HepG2 (cell line): ENCODE data around the gene TULP3. TPM values are rescaled to one million over a fixed set of nuclear protein-coding genes. Genes with fewer than 3 reads are reported as not detected.

ENCODE experiments used
- ARNTL ChIP-seq: sonication (generic); formaldehyde crosslinking; IDR thresholded peaks from 2 replicates; pipeline ENCODE4 v1.4.0; 2020; ENCODE audit warnings: mild to moderate bottlenecking, missing genetic modification reagents
- CAMTA2 ChIP-seq: sonication (generic); formaldehyde crosslinking; IDR thresholded peaks from 2 replicates; pipeline ENCODE4 v1.4.0; 2020; ENCODE audit warnings: mild to moderate bottlenecking, missing genetic modification reagents, borderline replicate concordance
- CC2D1A ChIP-seq: sonication (generic); formaldehyde crosslinking; IDR thresholded peaks from 2 replicates; pipeline ENCODE4 v1.8.1; 2023; ENCODE audit warnings: mild to moderate bottlenecking, missing genetic modification reagents
- ERF ChIP-seq: IDR thresholded peaks from 2 replicates; pipeline ENCODE4 v1.6.1; 2018; ENCODE audit warnings: missing biosample characterization, missing genetic modification reagents
- FOXA1 ChIP-seq, 2 experiments: fragments of 450-650 bp in 1 of 2; sonication (generic) in 1 of 2; formaldehyde crosslinking in 1 of 2; IDR thresholded peaks; 2 replicates each; pipeline versions ENCODE4 v1.4.0 to v1.6.1; 2016 to 2020; ENCODE audit warnings: missing genetic modification reagents in 1 of 2
- GABPB1 ChIP-seq: IDR thresholded peaks from 2 replicates; pipeline ENCODE4 v1.6.1; 2016; ENCODE audit warnings: mild to moderate bottlenecking, missing genetic modification reagents, moderate library complexity, missing compliant biosample characterization
- JARID2 ChIP-seq: sonication (generic); formaldehyde crosslinking; IDR thresholded peaks from 2 replicates; pipeline ENCODE4 v1.8.1; 2023; ENCODE audit warnings: missing genetic modification reagents, inconsistent platforms; ENCODE audit not compliant: insufficient replicate concordance
- PRPF4 ChIP-seq: fragments of 200-400 bp; formaldehyde crosslinking; IDR thresholded peaks from 2 replicates; pipeline ENCODE4 v1.6.1; 2016; ENCODE audit warnings: low read length, low read depth; ENCODE audit not compliant: poor library complexity, severe bottlenecking
- RARG ChIP-seq: sonication (generic); formaldehyde crosslinking; IDR thresholded peaks from 2 replicates; pipeline ENCODE4 v1.4.0; 2020; ENCODE audit warnings: low read depth, mild to moderate bottlenecking, missing genetic modification reagents
- RCOR2 ChIP-seq: IDR thresholded peaks from 2 replicates; pipeline ENCODE4 v1.6.1; 2016; ENCODE audit warnings: missing biosample characterization, missing genetic modification reagents
- RXRA ChIP-seq: sonication (generic); formaldehyde crosslinking; IDR thresholded peaks from 2 replicates; pipeline ENCODE4 v1.5.1; 2020; ENCODE audit warnings: missing genetic modification reagents
- YY1 ChIP-seq: IDR thresholded peaks from 2 replicates; pipeline ENCODE4 v1.6.1; 2011; ENCODE audit warnings: low read length, low read depth, moderate library complexity, mild to moderate bottlenecking; ENCODE audit not compliant: insufficient read depth, insufficient replicate concordance
- ZBTB1 ChIP-seq: sonication (generic); formaldehyde crosslinking; IDR thresholded peaks from 2 replicates; pipeline ENCODE4 v1.4.0; 2020; ENCODE audit warnings: missing genetic modification reagents, borderline replicate concordance
- ZFP37 ChIP-seq: sonication (generic); formaldehyde crosslinking; IDR thresholded peaks from 2 replicates; pipeline ENCODE4 v1.4.0; 2020; ENCODE audit warnings: missing genetic modification reagents, borderline replicate concordance
- ZNF530 ChIP-seq: sonication (generic); formaldehyde crosslinking; IDR thresholded peaks from 2 replicates; pipeline ENCODE4 v1.5.0; 2020; ENCODE audit warnings: low read depth, mild to moderate bottlenecking, missing genetic modification reagents
- ZNF780A ChIP-seq: sonication (generic); formaldehyde crosslinking; IDR thresholded peaks from 2 replicates; pipeline ENCODE4 v1.8.0; 2022; ENCODE audit warnings: mild to moderate bottlenecking, missing genetic modification reagents, moderate library complexity
- ZSCAN29 ChIP-seq: sonication (generic); formaldehyde crosslinking; conservative IDR thresholded peaks from 2 replicates; pipeline ENCODE4 v1.4.0; 2020; ENCODE audit warnings: mild to moderate bottlenecking, missing genetic modification reagents
- ZSCAN30 ChIP-seq: sonication (generic); formaldehyde crosslinking; IDR thresholded peaks from 2 replicates; pipeline ENCODE4 v1.5.0; 2020; ENCODE audit warnings: mild to moderate bottlenecking, missing genetic modification reagents
- polyA plus RNA-seq, 8 experiments: library from polyadenylated mRNA; depleted of rRNA in 3 of 8; stranded (reverse) in 7 of 8; unstranded in 1 of 8; fragments of >200 nt; fragmentation: Illumina TruSeq in 4 of 8; extraction: Trizol in 4 of 8; gene quantifications; 2 replicates each; pipeline versions ENCODE4 v1.2.1 to v1.2.3, GENCODE V29; 2011 to 2016; ENCODE audit warnings: low read depth in 4 of 8, missing spikeins in 1 of 8, mixed read lengths in 1 of 8; ENCODE audit not compliant: insufficient read depth in 1 of 8
- total RNA-seq, 5 experiments: library from RNA; depleted of rRNA; stranded (reverse); fragments of >200 nt; fragmentation: Illumina TruSeq; extraction: Trizol; gene quantifications; 2 replicates each; pipeline ENCODE4 v1.2.3, GENCODE V29; 2016; ENCODE audit warnings: low read depth in 1 of 5
- TF ChIP-seq, protein P1 (sequence below), 2 experiments: IDR thresholded peaks; 2 replicates each; pipeline ENCODE4 v1.6.1; 2011 to 2012; ENCODE audit warnings: low read length in 2 of 2, borderline replicate concordance in 1 of 2, low read depth in 1 of 2, mild to moderate bottlenecking in 1 of 2, moderate library complexity in 1 of 2
- TF ChIP-seq, protein P2 (sequence below): sonication (generic); formaldehyde crosslinking; IDR thresholded peaks from 2 replicates; pipeline ENCODE4 v1.4.0; 2020; ENCODE audit warnings: mild to moderate bottlenecking, low read depth, missing genetic modification reagents
- TF ChIP-seq, protein P3 (sequence below): sonication (generic); formaldehyde crosslinking; IDR thresholded peaks from 2 replicates; pipeline ENCODE4 v1.4.0; 2020; ENCODE audit warnings: missing genetic modification reagents
- TF ChIP-seq, protein P4 (sequence below): sonication (generic); formaldehyde crosslinking; IDR thresholded peaks from 2 replicates; pipeline ENCODE4 v1.4.0; 2020; ENCODE audit warnings: mild to moderate bottlenecking, missing genetic modification reagents
- TF ChIP-seq, protein P5 (sequence below): IDR thresholded peaks from 2 replicates; pipeline ENCODE4 v1.6.1; 2016; ENCODE audit warnings: mild to moderate bottlenecking, missing biosample characterization, missing genetic modification reagents

TULP3 gene
- total and polyA plus RNA-seq, 2 of the 13 experiments (the other 11 are each of a cell fraction or from before 2014, with no cell fraction given), result 11.2 to 13.2 TPM

DNA sequence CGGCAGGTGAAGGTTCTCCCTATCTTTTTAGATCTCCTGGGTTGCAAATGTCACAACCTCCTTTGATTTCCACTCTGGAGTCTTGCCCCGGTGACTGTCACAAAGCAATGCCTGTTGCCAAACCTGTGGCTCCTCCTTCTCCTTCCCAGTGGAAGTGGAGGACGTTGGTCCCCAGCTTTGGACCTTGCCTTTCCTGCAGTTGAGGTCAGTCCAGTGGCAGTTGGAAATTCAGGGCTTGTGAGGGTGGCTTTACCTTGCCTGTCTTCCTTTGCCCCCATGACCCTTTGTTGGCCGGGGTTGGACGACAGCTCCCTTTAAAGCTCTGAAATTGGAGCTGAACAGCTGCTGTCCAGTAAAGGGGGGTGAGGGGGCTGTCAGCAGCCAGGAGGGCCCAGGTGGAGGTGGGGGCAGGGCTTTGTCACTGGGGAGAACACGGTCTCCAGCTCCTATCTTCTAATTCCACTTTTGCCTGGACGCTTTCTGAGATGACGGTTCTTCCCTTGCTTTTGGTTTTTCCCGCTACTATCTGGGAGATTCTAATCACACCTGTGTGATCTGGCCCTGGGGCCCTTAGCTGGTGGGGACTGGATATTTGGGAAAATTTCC lies 72.6 kb downstream of the TULP3 start (continued):
- TF ChIP-seq, protein P1, sequence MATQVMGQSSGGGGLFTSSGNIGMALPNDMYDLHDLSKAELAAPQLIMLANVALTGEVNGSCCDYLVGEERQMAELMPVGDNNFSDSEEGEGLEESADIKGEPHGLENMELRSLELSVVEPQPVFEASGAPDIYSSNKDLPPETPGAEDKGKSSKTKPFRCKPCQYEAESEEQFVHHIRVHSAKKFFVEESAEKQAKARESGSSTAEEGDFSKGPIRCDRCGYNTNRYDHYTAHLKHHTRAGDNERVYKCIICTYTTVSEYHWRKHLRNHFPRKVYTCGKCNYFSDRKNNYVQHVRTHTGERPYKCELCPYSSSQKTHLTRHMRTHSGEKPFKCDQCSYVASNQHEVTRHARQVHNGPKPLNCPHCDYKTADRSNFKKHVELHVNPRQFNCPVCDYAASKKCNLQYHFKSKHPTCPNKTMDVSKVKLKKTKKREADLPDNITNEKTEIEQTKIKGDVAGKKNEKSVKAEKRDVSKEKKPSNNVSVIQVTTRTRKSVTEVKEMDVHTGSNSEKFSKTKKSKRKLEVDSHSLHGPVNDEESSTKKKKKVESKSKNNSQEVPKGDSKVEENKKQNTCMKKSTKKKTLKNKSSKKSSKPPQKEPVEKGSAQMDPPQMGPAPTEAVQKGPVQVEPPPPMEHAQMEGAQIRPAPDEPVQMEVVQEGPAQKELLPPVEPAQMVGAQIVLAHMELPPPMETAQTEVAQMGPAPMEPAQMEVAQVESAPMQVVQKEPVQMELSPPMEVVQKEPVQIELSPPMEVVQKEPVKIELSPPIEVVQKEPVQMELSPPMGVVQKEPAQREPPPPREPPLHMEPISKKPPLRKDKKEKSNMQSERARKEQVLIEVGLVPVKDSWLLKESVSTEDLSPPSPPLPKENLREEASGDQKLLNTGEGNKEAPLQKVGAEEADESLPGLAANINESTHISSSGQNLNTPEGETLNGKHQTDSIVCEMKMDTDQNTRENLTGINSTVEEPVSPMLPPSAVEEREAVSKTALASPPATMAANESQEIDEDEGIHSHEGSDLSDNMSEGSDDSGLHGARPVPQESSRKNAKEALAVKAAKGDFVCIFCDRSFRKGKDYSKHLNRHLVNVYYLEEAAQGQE (IDR thresholded peaks at IDR 0.05; ENCODE audit: borderline replicate concordance in 1 of 2, low read depth in 1 of 2, low read length in 2 of 2), result no peak
- TF ChIP-seq, protein P2, sequence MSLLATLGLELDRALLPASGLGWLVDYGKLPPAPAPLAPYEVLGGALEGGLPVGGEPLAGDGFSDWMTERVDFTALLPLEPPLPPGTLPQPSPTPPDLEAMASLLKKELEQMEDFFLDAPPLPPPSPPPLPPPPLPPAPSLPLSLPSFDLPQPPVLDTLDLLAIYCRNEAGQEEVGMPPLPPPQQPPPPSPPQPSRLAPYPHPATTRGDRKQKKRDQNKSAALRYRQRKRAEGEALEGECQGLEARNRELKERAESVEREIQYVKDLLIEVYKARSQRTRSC (CRISPR knock-in tag), result no peak
- no peak for TF ChIP-seq ZSCAN30
- no peak for TF ChIP-seq RCOR2 (CRISPR knock-in tag)
- no peak for TF ChIP-seq PRPF4
- TF ChIP-seq, protein P3, sequence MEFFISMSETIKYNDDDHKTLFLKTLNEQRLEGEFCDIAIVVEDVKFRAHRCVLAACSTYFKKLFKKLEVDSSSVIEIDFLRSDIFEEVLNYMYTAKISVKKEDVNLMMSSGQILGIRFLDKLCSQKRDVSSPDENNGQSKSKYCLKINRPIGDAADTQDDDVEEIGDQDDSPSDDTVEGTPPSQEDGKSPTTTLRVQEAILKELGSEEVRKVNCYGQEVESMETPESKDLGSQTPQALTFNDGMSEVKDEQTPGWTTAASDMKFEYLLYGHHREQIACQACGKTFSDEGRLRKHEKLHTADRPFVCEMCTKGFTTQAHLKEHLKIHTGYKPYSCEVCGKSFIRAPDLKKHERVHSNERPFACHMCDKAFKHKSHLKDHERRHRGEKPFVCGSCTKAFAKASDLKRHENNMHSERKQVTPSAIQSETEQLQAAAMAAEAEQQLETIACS, result no peak
- peak; percentile 90 for TF ChIP-seq RXRA (CRISPR knock-in tag)
- TF ChIP-seq FOXA1 (IDR thresholded peaks at IDR 0.05), result no peak
- TF ChIP-seq FOXA1 (CRISPR knock-in tag; IDR thresholded peaks at IDR 0.05), result peak; percentile 20; the same call in 1 of the 2 replicates
- TF ChIP-seq ARNTL (CRISPR knock-in tag), result no peak; the same call in 1 of the 2 replicates
- no peak; the same call in 1 of the 2 replicates for TF ChIP-seq GABPB1 (CRISPR knock-in tag)
- TF ChIP-seq, protein P4, sequence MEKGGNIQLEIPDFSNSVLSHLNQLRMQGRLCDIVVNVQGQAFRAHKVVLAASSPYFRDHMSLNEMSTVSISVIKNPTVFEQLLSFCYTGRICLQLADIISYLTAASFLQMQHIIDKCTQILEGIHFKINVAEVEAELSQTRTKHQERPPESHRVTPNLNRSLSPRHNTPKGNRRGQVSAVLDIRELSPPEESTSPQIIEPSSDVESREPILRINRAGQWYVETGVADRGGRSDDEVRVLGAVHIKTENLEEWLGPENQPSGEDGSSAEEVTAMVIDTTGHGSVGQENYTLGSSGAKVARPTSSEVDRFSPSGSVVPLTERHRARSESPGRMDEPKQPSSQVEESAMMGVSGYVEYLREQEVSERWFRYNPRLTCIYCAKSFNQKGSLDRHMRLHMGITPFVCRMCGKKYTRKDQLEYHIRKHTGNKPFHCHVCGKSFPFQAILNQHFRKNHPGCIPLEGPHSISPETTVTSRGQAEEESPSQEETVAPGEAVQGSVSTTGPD (CRISPR knock-in tag), result peak; percentile 76; the same call in 1 of the 2 replicates
- TF ChIP-seq JARID2 (CRISPR knock-in tag), result no peak
- TF ChIP-seq CC2D1A (CRISPR knock-in tag), result no peak
- no peak for TF ChIP-seq ZNF530 (CRISPR knock-in tag)
- TF ChIP-seq RARG (CRISPR knock-in tag), result no peak
- TF ChIP-seq YY1, result no peak
- TF ChIP-seq, protein P5, sequence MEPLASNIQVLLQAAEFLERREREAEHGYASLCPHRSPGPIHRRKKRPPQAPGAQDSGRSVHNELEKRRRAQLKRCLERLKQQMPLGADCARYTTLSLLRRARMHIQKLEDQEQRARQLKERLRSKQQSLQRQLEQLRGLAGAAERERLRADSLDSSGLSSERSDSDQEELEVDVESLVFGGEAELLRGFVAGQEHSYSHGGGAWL (CRISPR knock-in tag), result no peak
- no peak for TF ChIP-seq ZSCAN29 (CRISPR knock-in tag)
- TF ChIP-seq ERF, result peak; percentile 59; the same call in 1 of the 2 replicates
- no peak for TF ChIP-seq CAMTA2 (CRISPR knock-in tag)
- no peak for TF ChIP-seq ZBTB1 (CRISPR knock-in tag)
- no peak for TF ChIP-seq ZNF780A (CRISPR knock-in tag)
- no peak for TF ChIP-seq ZFP37 (CRISPR knock-in tag)
